ENCODE data around the gene DIP2A. TPM values are rescaled to one million over a fixed set of nuclear protein-coding genes. Genes with fewer than 3 reads are reported as not detected.
"Not testable (repeated sequence)": the region's sequence is repeated elsewhere in the genome, so short reads cannot be mapped to it uniquely, and the experiment has no call there.

DIP2A gene
- total and polyA plus RNA-seq, 3 donors from 2014 or later: 42.5 to 104 (median 94.3) TPM

DNA sequence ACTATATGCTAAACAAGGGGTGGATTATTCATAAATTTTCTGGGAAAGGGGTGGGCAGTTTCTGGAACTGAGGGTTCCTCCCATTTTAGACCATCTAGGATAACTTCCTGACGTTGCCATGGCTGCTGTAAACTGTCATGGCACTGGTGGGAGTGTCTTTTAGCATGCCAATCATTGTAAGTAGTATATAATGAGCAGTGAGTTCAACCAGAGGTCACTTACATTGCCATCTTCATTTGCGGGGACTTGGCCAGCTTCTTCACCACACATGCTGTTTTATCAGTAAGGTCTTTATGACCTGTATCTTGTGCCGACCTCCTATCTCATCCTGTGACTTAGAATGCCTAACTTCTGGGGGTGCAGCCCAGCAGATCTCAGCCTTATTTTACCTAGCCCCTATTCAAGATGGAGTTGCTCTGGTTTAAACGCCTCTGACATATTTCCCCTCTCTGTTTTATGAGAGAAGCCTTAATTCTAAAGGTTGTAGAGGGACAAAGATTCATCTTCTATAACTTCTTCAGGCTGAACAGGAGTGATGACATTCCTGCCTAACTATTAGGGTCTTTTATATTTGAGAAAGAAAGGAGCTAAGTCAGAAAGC is 60.4 kb downstream of the DIP2A start:
- Histone ChIP-seq H3K9me3 (no peaks in the 10 kb centered on the region), H3K36me3 (ENCODE audit: low read depth, missing control alignments) (no peaks in the 10 kb centered on the region), H3K4me1 (peaks cover 6% of the 10 kb centered on the region), H3K4me3 (no peak overlapping the region), H3K27ac (no peak overlapping the region), H3K27me3 (no peaks in the 10 kb centered on the region)
- intact Hi-C loops (cut with DNase I; ENCODE audit: low total_unique reads): no loop called here
- no peak for DNase-seq
- 67 to 72% methylated on average over 4 of the region's 4 CpGs for WGBS, 2 donors
- TF ChIP-seq, protein P1, sequence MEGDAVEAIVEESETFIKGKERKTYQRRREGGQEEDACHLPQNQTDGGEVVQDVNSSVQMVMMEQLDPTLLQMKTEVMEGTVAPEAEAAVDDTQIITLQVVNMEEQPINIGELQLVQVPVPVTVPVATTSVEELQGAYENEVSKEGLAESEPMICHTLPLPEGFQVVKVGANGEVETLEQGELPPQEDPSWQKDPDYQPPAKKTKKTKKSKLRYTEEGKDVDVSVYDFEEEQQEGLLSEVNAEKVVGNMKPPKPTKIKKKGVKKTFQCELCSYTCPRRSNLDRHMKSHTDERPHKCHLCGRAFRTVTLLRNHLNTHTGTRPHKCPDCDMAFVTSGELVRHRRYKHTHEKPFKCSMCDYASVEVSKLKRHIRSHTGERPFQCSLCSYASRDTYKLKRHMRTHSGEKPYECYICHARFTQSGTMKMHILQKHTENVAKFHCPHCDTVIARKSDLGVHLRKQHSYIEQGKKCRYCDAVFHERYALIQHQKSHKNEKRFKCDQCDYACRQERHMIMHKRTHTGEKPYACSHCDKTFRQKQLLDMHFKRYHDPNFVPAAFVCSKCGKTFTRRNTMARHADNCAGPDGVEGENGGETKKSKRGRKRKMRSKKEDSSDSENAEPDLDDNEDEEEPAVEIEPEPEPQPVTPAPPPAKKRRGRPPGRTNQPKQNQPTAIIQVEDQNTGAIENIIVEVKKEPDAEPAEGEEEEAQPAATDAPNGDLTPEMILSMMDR (IDR thresholded peaks at IDR 0.05): no peak
- no peak for TF ChIP-seq POLR2A (IDR thresholded peaks at IDR 0.05)

DNA sequence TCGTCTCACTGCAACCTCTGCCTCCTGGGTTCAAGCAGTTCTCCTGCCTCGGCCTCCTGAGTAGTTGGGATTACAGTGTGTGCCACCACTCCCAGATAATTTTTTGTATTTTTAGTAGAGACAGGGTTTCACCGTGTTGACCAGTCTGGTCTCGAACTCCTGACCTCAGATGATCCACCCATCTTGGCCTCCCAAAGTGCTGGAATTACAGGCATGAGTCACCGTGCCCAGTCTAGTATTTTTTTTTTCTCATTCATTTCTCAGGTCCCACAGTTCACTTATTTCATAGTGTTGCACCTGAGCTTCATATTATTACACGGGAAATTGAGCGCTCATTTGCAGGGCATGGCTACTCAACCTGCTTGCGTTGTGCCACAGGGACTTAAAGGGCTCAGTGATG is 68.7 kb downstream of the DIP2A start:
- intact Hi-C loops (cut with DNase I; ENCODE audit: low total_unique reads); H3K9me3 ChIP-seq; DNase-seq; H3K27me3 ChIP-seq; H3K4me3 ChIP-seq; H3K27ac ChIP-seq; H3K4me1 ChIP-seq; H3K36me3 ChIP-seq (ENCODE audit: low read depth, missing control alignments): not testable (repeated sequence)
- 70 to 81% methylated on average over 8 of the region's 8 CpGs for WGBS, 2 donors

DNA sequence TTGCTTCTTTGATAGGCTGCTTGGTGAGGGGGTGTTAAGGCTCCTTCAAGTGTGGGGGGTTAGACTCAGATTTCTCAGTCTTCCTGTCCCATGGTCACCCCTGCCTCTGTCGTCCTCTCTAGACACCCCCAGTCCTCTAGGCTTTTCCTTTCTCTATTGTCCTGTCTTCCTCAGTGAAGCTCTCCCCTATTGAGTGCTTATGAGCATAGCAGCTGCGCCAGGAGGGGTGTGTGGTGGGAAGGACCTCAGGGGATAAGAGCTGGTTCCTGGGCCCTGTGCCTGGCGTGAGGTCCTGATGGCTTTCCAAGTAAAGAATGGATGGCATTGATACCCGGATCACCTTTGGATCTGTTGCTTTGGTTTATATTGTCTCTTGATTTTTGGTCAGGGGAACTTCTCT is 69.1 kb downstream of the DIP2A start:
- 91 to 98% methylated on average over 4 of the region's 4 CpGs for WGBS, 2 donors
- intact Hi-C loops (cut with DNase I; ENCODE audit: low total_unique reads): no loop called here
- Histone ChIP-seq H3K27me3 (no peaks in the 10 kb centered on the region), H3K27ac (no peak overlapping the region), H3K4me3 (no peak overlapping the region), H3K9me3 (no peaks in the 10 kb centered on the region), H3K4me1 (no peaks in the 10 kb centered on the region), H3K36me3 (ENCODE audit: low read depth, missing control alignments) (no peaks in the 10 kb centered on the region)
- TF ChIP-seq, protein P1 (IDR thresholded peaks at IDR 0.05): no peak
- TF ChIP-seq POLR2A (IDR thresholded peaks at IDR 0.05): no peak
- DNase-seq: no peak

DNA sequence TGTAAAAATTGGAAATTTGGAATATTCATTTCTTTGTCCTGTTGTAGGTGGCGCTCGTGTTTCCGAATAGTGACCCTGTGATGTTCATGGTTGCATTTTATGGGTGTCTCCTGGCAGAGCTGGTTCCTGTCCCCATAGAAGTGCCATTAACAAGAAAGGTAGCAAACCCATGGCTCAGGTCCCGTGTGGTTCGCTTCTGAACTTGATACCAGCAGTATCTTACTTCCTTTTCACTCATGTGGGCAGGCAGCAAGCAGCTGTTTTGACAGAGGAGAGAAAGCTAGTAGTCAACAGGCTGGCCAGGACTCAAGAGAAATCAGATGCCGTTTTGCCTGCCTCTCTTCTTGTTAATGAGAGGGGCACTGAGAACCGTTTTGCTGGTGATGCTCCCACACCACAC is 73.4 kb downstream of the DIP2A start:
- H3K9me3 ChIP-seq: no peaks in the 10 kb centered on the region
- no peak for TF ChIP-seq POLR2A (IDR thresholded peaks at IDR 0.05)
- TF ChIP-seq, protein P1 (IDR thresholded peaks at IDR 0.05): no peak
- H3K36me3 ChIP-seq (ENCODE audit: low read depth, missing control alignments): no peaks in the 10 kb centered on the region
- H3K4me3 ChIP-seq: no peak overlapping the region
- intact Hi-C loops (cut with DNase I; ENCODE audit: low total_unique reads): no loop called here
- DNase-seq: no peak
- no peaks in the 10 kb centered on the region for H3K4me1 ChIP-seq
- H3K27ac ChIP-seq: no peak overlapping the region
- no peaks in the 10 kb centered on the region for H3K27me3 ChIP-seq
- 82 to 87% methylated on average over 7 of the region's 7 CpGs for WGBS, 2 donors

DNA sequence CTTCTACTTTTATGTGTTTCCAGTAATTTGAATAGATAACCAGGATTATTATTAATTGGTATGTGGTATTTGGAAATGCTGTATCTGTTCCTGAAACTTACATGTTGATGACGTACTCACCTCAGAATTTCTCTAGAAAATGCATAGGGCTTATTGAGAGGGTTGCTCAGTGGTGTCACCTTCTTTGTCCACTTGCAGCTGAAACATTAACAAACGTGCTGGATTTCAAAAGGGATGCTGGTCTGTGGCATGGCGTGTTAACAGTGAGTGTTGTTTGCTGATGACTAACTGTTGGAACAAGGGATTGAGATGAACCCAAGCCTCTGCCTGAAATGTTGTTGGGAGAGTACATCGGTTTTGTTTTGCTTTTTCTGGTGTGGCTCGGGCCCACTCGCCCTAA is 78.3 kb downstream of the DIP2A start:
- Histone ChIP-seq H3K27ac (no peak overlapping the region), H3K27me3 (no peaks in the 10 kb centered on the region), H3K36me3 (ENCODE audit: low read depth, missing control alignments) (no peaks in the 10 kb centered on the region), H3K9me3 (no peaks in the 10 kb centered on the region), H3K4me1 (no peaks in the 10 kb centered on the region), H3K4me3 (no peak overlapping the region)
- WGBS, 2 donors: 81 to 93% methylated on average over 6 of the region's 6 CpGs
- no peak for DNase-seq
- no peak for TF ChIP-seq POLR2A (IDR thresholded peaks at IDR 0.05)
- TF ChIP-seq, protein P1 (IDR thresholded peaks at IDR 0.05): no peak
- intact Hi-C loops (cut with DNase I; ENCODE audit: low total_unique reads): no loop called here
